Trophoblast cell (in vitro differentiated cells and primary cell): ENCODE results near the gene TNIK.

ENCODE experiments used
- DNase-seq, 2 donors: peaks; one replicate each; pipeline ENCODE4 v3.0.0-alpha.2; 2016
- H2AFZ ChIP-seq: 2 replicates; pipeline ENCODE4 v1.6.1; 2013; ENCODE audit warnings: low read length, moderate library complexity, mild to moderate bottlenecking; ENCODE audit not compliant: insufficient read depth, poor library complexity
- H2AK5ac ChIP-seq: 2 replicates; pipeline ENCODE4 v1.6.1; 2013; ENCODE audit warnings: mild to moderate bottlenecking, low read length
- H2BK120ac ChIP-seq: 2 replicates; pipeline ENCODE4 v1.6.1; 2013; ENCODE audit warnings: low read length, mild to moderate bottlenecking, moderate library complexity; ENCODE audit not compliant: insufficient read depth, poor library complexity
- H2BK12ac ChIP-seq: 2 replicates; pipeline ENCODE4 v1.6.1; 2013; ENCODE audit warnings: mild to moderate bottlenecking, low read length, moderate library complexity
- H2BK5ac ChIP-seq: 2 replicates; pipeline ENCODE4 v1.6.1; 2013; ENCODE audit warnings: low read length, low read depth, moderate library complexity, mild to moderate bottlenecking; ENCODE audit not compliant: poor library complexity
- H3K14ac ChIP-seq: 2 replicates; pipeline ENCODE4 v1.6.1; 2013; ENCODE audit warnings: mild to moderate bottlenecking, low read length
- H3K18ac ChIP-seq: 2 replicates; pipeline ENCODE4 v1.6.1; 2013; ENCODE audit warnings: mild to moderate bottlenecking, low read length
- H3K23ac ChIP-seq: 2 replicates; pipeline ENCODE4 v1.6.1; 2013; ENCODE audit warnings: low read length
- H3K27ac ChIP-seq: 2 replicates; pipeline ENCODE4 v1.5.1; 2013; ENCODE audit warnings: low read depth, mild to moderate bottlenecking, inconsistent platforms, low read length, moderate library complexity
- H3K27me3 ChIP-seq: 2 replicates; pipeline ENCODE4 v1.6.1; 2013; ENCODE audit warnings: inconsistent platforms, mild to moderate bottlenecking, low read length, moderate library complexity; ENCODE audit not compliant: insufficient read depth
- H3K36me3 ChIP-seq, 2 experiments: 1 replicate in 1 of 2; 2 replicates in 1 of 2; pipeline ENCODE4 v1.6.1; 2013; ENCODE audit warnings: low read length in 2 of 2, mild to moderate bottlenecking in 2 of 2, moderate library complexity in 1 of 2; ENCODE audit not compliant: insufficient read depth in 2 of 2, control insufficient read depth in 1 of 2
- H3K4ac ChIP-seq: 2 replicates; pipeline ENCODE4 v1.6.1; 2013; ENCODE audit warnings: low read depth, mild to moderate bottlenecking, low read length, moderate library complexity
- H3K4me1 ChIP-seq, 2 experiments: 1 replicate in 1 of 2; 2 replicates in 1 of 2; pipeline ENCODE4 v1.6.1; 2013; ENCODE audit warnings: low read length in 2 of 2, mild to moderate bottlenecking in 2 of 2, moderate library complexity in 1 of 2; ENCODE audit not compliant: insufficient read depth in 2 of 2, control insufficient read depth in 1 of 2
- H3K4me2 ChIP-seq: 2 replicates; pipeline ENCODE4 v1.6.1; 2013; ENCODE audit warnings: inconsistent platforms, mild to moderate bottlenecking, low read length, moderate library complexity
- H3K4me3 ChIP-seq: 2 replicates; pipeline ENCODE4 v1.5.1; 2013; ENCODE audit warnings: mild to moderate bottlenecking, low read depth, low read length, inconsistent platforms
- H3K79me1 ChIP-seq: one replicate; pipeline ENCODE4 v1.6.1; 2013; ENCODE audit warnings: low read length
- H3K79me2 ChIP-seq: 2 replicates; pipeline ENCODE4 v1.6.1; 2013; ENCODE audit warnings: low read length, mild to moderate bottlenecking; ENCODE audit not compliant: control insufficient read depth, insufficient read depth, poor library complexity
- H3K9ac ChIP-seq: 2 replicates; pipeline ENCODE4 v1.6.1; 2013; ENCODE audit warnings: mild to moderate bottlenecking, low read length
- H3K9me3 ChIP-seq: 2 replicates; pipeline ENCODE4 v1.6.1; 2013; ENCODE audit warnings: low read depth, mild to moderate bottlenecking, control low read depth, inconsistent platforms, low read length; ENCODE audit not compliant: insufficient read depth
- H4K12ac ChIP-seq: 2 replicates; pipeline ENCODE4 v1.6.1; 2013; ENCODE audit warnings: low read depth, mild to moderate bottlenecking, low read length, moderate library complexity
- H4K8ac ChIP-seq: 2 replicates; pipeline ENCODE4 v1.6.1; 2013; ENCODE audit warnings: low read depth, mild to moderate bottlenecking, low read length, moderate library complexity
- H4K91ac ChIP-seq: one replicate; pipeline ENCODE4 v1.6.1; 2013; ENCODE audit warnings: low read depth, mild to moderate bottlenecking, low read length, moderate library complexity
- WGBS: extraction: QIAGEN DNeasy Blood & Tissue Kit; methylation state at CpG from one replicate; pipeline ENCODE4 v1.1.7; 2013; ENCODE audit warnings: missing lambda C conversion rate; ENCODE audit not compliant: insufficient read length, insufficient coverage; ENCODE audit errors: extremely low coverage; 5-methylcytosine and 5-hydroxymethylcytosine counted together

TNIK gene

DNA sequence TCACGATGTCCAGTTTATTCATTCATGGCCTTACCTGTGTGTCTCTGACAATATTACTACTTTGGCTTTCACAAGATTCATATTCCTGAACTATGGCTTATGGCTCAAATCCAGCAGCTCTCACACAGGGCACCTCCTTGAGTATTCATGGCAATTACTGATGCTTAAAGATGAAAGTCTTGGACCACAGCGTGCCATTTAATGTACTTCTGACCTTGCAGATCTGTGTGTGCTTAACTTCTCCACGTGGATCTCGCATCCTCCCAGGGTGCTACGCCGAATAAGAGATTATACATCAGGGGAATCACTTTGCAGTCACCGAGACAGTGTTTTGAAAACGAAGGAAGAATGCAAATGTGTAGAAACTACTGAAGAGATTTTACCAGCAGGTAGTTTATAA, 147.5 kb downstream of the TNIK start:
- H2BK5ac ChIP-seq = no peak overlapping the region
- no peak overlapping the region for H2AK5ac ChIP-seq
- no peaks in the 10 kb centered on the region for H3K36me3 ChIP-seq
- no peak overlapping the region for H3K4ac ChIP-seq
- H3K27me3 ChIP-seq = no peaks in the 10 kb centered on the region
- no peak overlapping the region for H3K27ac ChIP-seq
- no peak overlapping the region for H4K12ac ChIP-seq
- no peak overlapping the region for H2BK120ac ChIP-seq
- H3K9me3 ChIP-seq = no peaks in the 10 kb centered on the region
- H4K8ac ChIP-seq = no peak overlapping the region
- no peak overlapping the region for H3K18ac ChIP-seq
- H2BK12ac ChIP-seq = no peak overlapping the region
- no peak overlapping the region for H3K23ac ChIP-seq
- no peak overlapping the region for H3K14ac ChIP-seq
- no peaks in the 10 kb centered on the region for H3K4me1 ChIP-seq
- no peak overlapping the region for H4K91ac ChIP-seq
- no peak overlapping the region for H3K4me2 ChIP-seq
- no peak overlapping the region for H3K4me3 ChIP-seq
- DNase-seq = no peak
- WGBS = no CpG with 5 or more reads among the region's 8 CpGs
- H3K79me2 ChIP-seq = no peaks in the 10 kb centered on the region
- H3K9ac ChIP-seq = no peak overlapping the region
- no peaks in the 10 kb centered on the region for H3K79me1 ChIP-seq
- no peak overlapping the region for H2AFZ ChIP-seq

GRCh38 chr3:171311784-171312183, 148.4 kb downstream of the TNIK start:
- Histone ChIP-seq H3K9ac (no peak overlapping the region), H2BK12ac (no peak overlapping the region), H3K4me2 (no peak overlapping the region), H3K14ac (no peak overlapping the region), H3K4me1 (no peaks in the 10 kb centered on the region), H4K91ac (no peak overlapping the region), H2BK5ac (no peak overlapping the region), H3K27ac (no peak overlapping the region), H3K23ac (no peak overlapping the region), H4K8ac (no peak overlapping the region), H3K27me3 (no peaks in the 10 kb centered on the region), H3K79me2 (no peaks in the 10 kb centered on the region), H3K9me3 (no peaks in the 10 kb centered on the region), H3K18ac (no peak overlapping the region), H3K4me3 (no peak overlapping the region), H4K12ac (no peak overlapping the region), H2AFZ (no peak overlapping the region), H3K4ac (no peak overlapping the region), H2AK5ac (no peak overlapping the region), H3K36me3 (no peaks in the 10 kb centered on the region), H2BK120ac (no peak overlapping the region), H3K79me1 (no peaks in the 10 kb centered on the region)
- DNase-seq = no peak
- no CpG with 5 or more reads among the region's 6 CpGs for WGBS

GRCh38 chr3:171309906-171310359, 150.3 kb downstream of the TNIK start:
- peak in 1 of 2 donors; percentile 5 for DNase-seq
- H2AFZ ChIP-seq = no peak overlapping the region

DNA sequence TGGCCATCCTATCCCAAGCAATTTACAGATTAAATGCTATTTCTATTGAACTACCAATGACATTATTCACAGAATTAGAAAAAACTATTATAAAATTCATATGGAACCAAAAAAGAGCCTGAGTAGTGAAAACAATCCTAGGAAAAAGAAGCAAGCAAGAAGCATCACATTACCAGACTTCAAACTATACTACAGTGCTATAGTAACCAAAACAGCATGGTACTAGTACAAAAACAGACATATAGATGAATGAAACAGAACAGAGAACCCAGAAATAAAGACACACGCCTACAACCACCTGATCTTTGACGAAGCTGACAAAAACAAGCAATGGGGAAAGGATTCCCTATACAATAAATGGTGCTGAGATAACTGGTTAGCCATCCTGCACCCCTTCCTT, 152.2 kb downstream of the TNIK start:
- H3K27me3 ChIP-seq = no peaks in the 10 kb centered on the region
- no peak overlapping the region for H2BK120ac ChIP-seq
- H2BK5ac ChIP-seq = no peak overlapping the region
- H3K4me3 ChIP-seq = no peak overlapping the region
- H2BK12ac ChIP-seq = no peak overlapping the region
- no CpG with 5 or more reads among the region's 2 CpGs for WGBS
- DNase-seq = no peak
- no peak overlapping the region for H3K18ac ChIP-seq
- no peaks in the 10 kb centered on the region for H3K79me1 ChIP-seq
- no peaks in the 10 kb centered on the region for H3K36me3 ChIP-seq
- no peak overlapping the region for H2AFZ ChIP-seq
- no peak overlapping the region for H3K4me2 ChIP-seq
- H3K14ac ChIP-seq = no peak overlapping the region
- no peaks in the 10 kb centered on the region for H3K9me3 ChIP-seq
- H4K12ac ChIP-seq = no peak overlapping the region
- H4K91ac ChIP-seq = no peak overlapping the region
- H2AK5ac ChIP-seq = no peak overlapping the region
- no peak overlapping the region for H3K9ac ChIP-seq
- no peak overlapping the region for H4K8ac ChIP-seq
- H3K4ac ChIP-seq = no peak overlapping the region
- H3K27ac ChIP-seq = no peak overlapping the region
- no peaks in the 10 kb centered on the region for H3K79me2 ChIP-seq
- H3K4me1 ChIP-seq = no peaks in the 10 kb centered on the region
- no peak overlapping the region for H3K23ac ChIP-seq

More at GRCh38 chr3:171309906-171310359, 150.3 kb downstream of the TNIK start:
- Histone ChIP-seq H3K9ac (no peak overlapping the region), H3K4me2 (no peak overlapping the region), H4K8ac (no peak overlapping the region), H3K79me1 (no peaks in the 10 kb centered on the region), H4K12ac (no peak overlapping the region), H3K27ac (no peak overlapping the region), H3K14ac (no peak overlapping the region), H3K9me3 (no peaks in the 10 kb centered on the region), H3K4ac (no peak overlapping the region), H2AK5ac (no peak overlapping the region), H3K18ac (no peak overlapping the region), H2BK12ac (no peak overlapping the region), H2BK120ac (no peak overlapping the region), H3K27me3 (no peaks in the 10 kb centered on the region), H2BK5ac (no peak overlapping the region), H3K79me2 (no peaks in the 10 kb centered on the region), H3K4me1 (no peaks in the 10 kb centered on the region), H3K4me3 (no peak overlapping the region), H3K23ac (no peak overlapping the region), H3K36me3 (no peaks in the 10 kb centered on the region), H4K91ac (no peak overlapping the region)
